Measurements from ENCODE around the gene DDX24. TPM values are rescaled to one million over a fixed set of nuclear protein-coding genes. Genes with fewer than 3 reads are reported as not detected.

DDX24 gene
- total RNA-seq, 1 donor from 2014 or later, result 97.3 TPM

DNA sequence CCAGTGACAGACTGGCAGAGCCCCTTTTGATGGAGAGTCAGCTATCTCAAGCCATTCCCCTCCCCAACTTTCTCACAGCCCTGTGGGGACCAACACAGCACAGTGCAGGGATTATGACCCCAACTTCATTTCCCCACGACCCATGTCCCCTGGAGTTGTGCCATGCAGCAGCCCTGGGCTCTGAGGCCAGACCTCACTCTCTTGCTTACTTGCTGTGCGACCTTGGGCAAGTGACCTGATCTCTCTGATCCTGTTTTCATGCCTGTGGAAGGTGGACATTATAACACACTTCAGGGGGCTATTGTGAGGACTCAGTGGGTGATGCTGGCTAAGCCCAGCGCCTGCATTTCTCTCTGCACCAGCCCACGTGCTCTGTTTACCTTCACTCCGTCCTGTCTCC is 40.8 kb downstream of the DDX24 start:
- DNase-seq (ENCODE audit: low read depth), result no peak
- TF ChIP-seq, protein P1, sequence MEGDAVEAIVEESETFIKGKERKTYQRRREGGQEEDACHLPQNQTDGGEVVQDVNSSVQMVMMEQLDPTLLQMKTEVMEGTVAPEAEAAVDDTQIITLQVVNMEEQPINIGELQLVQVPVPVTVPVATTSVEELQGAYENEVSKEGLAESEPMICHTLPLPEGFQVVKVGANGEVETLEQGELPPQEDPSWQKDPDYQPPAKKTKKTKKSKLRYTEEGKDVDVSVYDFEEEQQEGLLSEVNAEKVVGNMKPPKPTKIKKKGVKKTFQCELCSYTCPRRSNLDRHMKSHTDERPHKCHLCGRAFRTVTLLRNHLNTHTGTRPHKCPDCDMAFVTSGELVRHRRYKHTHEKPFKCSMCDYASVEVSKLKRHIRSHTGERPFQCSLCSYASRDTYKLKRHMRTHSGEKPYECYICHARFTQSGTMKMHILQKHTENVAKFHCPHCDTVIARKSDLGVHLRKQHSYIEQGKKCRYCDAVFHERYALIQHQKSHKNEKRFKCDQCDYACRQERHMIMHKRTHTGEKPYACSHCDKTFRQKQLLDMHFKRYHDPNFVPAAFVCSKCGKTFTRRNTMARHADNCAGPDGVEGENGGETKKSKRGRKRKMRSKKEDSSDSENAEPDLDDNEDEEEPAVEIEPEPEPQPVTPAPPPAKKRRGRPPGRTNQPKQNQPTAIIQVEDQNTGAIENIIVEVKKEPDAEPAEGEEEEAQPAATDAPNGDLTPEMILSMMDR (IDR thresholded peaks at IDR 0.05; ENCODE audit: insufficient read depth, low read length, poor library complexity, severe bottlenecking), result no peak
- H3K27me3 ChIP-seq (ENCODE audit: control insufficient read depth, insufficient read depth, low read length), result no peaks in the 10 kb centered on the region
- no peaks in the 10 kb centered on the region for H3K36me3 ChIP-seq (ENCODE audit: control insufficient read depth, insufficient read depth, low read length)
- no peak overlapping the region for H3K4me3 ChIP-seq (ENCODE audit: low read depth, low read length)

DNA sequence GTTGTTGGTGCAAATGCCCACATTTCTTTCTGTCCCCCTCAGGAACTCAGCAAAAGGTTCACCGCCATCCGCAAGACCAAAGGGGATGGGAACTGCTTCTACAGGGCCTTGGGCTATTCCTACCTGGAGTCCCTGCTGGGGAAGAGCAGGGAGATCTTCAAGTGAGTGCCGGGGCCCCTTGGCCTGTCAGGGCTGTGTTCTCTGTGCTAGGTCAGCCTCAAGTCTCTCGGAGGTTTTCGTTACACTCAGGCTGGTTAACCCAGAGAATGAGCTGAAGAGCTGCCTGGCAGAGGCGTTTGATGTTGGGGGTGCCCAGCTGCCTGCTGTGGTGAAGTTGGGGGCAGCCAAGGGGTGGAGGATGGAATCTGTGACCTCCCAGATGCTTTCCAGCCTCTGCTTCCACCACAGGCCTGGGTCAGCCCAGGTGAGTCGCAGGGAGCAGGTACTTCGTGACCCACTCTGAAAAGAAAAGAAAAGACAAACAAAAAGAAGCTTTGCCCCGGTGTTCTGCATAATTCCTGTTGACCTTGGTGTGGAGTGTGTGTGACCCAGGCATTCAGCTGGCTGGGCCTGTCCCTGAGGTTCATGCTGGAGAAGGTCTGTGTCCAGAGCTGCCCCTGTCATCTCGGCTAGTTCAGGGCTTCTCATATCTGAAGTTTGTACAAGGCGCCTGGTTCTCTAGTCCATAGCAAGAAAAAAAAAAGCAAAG is 41.9 kb downstream of the DDX24 start:
- H3K27me3 ChIP-seq (ENCODE audit: control insufficient read depth, insufficient read depth, low read length), result no peaks in the 10 kb centered on the region
- H3K36me3 ChIP-seq (ENCODE audit: control insufficient read depth, insufficient read depth, low read length), result no peaks in the 10 kb centered on the region
- TF ChIP-seq, protein P1 (IDR thresholded peaks at IDR 0.05; ENCODE audit: insufficient read depth, low read length, poor library complexity, severe bottlenecking), result no peak
- H3K4me3 ChIP-seq (ENCODE audit: low read depth, low read length), result no peak overlapping the region
- no peak for DNase-seq (ENCODE audit: low read depth)

DNA sequence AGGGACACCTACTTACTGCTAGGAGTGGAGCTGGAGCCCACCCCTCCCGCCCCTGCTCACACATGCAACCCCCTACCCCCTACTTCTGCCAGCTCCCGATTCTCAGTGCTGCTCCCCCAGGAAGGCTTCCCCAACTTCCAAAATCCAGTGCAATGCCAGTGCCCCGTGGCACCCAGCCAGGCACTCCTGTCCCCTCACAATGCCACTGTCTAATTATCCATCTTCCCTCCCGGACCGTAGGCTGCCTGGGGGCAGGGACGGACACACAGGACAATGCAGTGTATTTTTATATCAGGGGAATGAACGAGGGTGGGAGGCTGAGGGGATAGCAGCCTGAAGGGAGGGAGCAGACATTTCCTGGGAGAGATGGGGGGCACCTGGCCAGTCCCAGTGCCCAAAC is 42.5 kb downstream of the DDX24 start:
- no peaks in the 10 kb centered on the region for H3K27me3 ChIP-seq (ENCODE audit: control insufficient read depth, insufficient read depth, low read length)
- no peaks in the 10 kb centered on the region for H3K36me3 ChIP-seq (ENCODE audit: control insufficient read depth, insufficient read depth, low read length)
- TF ChIP-seq, protein P1 (IDR thresholded peaks at IDR 0.05; ENCODE audit: insufficient read depth, low read length, poor library complexity, severe bottlenecking), result no peak
- H3K4me3 ChIP-seq (ENCODE audit: low read depth, low read length), result no peak overlapping the region
- no peak for DNase-seq (ENCODE audit: low read depth)

DNA sequence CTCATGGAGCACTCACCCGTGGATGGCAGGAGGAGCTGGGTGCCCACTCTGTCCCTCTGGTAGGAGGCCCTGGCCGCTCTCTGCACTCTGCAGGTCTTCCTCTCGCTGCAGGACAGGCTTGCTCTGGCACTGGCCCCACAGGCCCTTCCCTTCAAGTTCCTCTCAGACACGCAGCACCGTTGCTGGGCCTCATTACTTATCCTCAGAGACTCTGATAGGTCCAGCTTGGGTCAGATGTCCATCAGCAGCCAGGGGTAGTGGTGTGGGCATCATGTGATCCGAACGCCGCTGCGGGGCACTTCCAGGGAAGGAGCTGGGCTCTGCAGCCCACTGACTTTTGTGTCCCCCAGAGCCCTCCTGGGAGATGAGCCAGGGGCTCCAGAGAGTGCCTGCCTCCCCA is 43.0 kb downstream of the DDX24 start:
- DNase-seq (ENCODE audit: low read depth), result no peak
- Histone ChIP-seq H3K4me3 (ENCODE audit: low read depth, low read length) (no peak overlapping the region), H3K27me3 (ENCODE audit: control insufficient read depth, insufficient read depth, low read length) (no peaks in the 10 kb centered on the region), H3K36me3 (ENCODE audit: control insufficient read depth, insufficient read depth, low read length) (no peaks in the 10 kb centered on the region)
- TF ChIP-seq, protein P1 (IDR thresholded peaks at IDR 0.05; ENCODE audit: insufficient read depth, low read length, poor library complexity, severe bottlenecking), result no peak

DNA sequence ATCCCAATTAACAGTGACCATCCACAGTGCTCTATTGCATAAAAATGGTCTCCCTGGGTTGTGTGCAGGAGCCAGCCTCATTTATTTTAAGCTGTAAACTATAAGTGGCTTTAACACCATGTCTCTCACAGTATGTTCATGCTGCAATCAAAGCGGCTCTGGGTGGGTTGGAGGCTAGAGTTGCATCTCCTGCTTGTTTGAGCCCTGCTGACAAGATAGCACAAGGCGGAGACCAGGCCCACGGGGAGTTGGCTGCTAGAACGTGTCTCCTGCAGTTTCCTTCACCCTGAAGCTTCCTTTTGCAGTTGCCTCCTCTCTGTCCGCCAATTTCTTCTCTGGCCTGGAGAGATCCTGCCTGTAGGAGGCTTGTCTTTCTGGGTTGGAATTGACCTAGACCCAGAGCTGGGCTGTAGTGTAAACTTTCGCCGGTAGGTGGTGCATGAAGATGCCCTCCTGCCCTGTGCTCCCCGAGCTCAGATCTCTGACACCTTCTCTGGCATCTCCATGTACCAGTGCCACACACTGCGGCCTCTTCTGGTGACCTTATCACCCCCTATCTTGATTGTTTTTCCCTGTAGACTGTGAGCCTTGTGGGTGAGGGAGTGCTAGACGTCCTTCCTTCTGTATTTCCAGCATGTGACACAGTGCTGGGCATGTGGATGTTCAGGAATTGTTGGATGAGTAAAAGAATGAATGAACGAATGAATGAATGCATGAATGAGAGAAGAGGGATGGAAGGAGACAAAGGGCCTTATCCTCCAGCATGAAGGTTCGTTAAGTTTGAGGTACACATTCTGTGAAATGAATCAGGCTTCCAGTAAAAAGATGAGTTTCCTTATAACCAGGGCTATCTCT is 44.5 kb downstream of the DDX24 start:
- DNase-seq (ENCODE audit: low read depth), result no peak
- TF ChIP-seq, protein P1 (IDR thresholded peaks at IDR 0.05; ENCODE audit: insufficient read depth, low read length, poor library complexity, severe bottlenecking), result peak; percentile 89
- no peak overlapping the region for H3K4me3 ChIP-seq (ENCODE audit: low read depth, low read length)
- H3K27me3 ChIP-seq (ENCODE audit: control insufficient read depth, insufficient read depth, low read length), result no peaks in the 10 kb centered on the region
- no peaks in the 10 kb centered on the region for H3K36me3 ChIP-seq (ENCODE audit: control insufficient read depth, insufficient read depth, low read length)

All from kidney epithelial cell (primary cell).